GM18505 (cell line): ENCODE data around the gene KCTD21.

ENCODE experiments used
- ATAC-seq: cut with Tn5 transposase; IDR thresholded peaks from one replicate; pipeline ENCODE4 v1.9.1; 2021; ENCODE audit not compliant: unreplicated experiment
- POLR2A ChIP-seq: IDR thresholded peaks from 4 replicates; pipeline ENCODE4 v1.6.1; 2011; ENCODE audit warnings: borderline replicate concordance; ENCODE audit not compliant: insufficient read depth, insufficient read length; ENCODE audit errors: extremely low read depth

KCTD21 gene

DNA sequence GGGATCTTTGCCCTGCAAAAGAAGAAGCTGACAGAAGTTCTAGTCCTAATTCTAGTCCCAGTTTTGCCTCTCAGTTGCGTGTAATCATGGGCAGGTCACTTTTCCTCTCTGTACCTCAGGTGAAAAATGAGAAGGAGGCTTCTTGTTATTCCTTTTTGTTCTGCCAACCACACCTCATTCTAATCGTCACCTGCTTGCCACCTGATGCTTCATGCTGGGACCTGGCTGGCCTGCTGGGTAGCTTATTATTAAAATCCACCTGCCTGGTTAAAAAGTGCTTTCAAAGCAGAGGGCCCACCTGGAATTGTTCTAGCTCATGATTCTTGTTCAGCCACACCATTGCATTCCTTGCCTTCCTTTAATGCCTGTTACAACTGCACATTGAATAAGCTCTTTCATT is 40.6 kb downstream of the KCTD21 start:
- no peak for ATAC-seq
- no peak for TF ChIP-seq POLR2A

DNA sequence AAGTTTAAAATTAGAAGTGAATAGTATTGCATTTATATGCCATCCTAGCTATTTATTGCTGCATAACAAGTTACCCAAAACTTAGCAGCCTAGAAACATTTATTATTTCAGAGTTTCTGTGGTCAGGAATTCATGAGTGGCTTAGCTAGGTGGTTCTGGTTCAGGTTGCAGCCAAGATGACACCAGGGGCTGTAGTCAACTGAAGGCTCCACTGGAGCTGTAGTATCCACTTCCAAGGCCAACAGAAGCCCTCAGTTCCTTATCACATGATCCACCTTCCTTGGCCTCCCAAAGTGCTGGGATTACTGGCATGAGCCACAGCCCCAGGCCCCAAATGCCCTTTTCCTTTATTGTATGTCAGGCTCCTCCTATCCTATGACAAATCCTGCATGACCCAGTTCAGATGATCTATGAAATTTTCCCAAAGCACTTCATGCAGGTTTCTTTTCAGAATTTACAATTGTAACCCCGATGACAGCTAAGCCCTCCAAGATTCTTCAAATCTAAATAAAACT is 42.9 kb downstream of the KCTD21 start:
- no peak for TF ChIP-seq POLR2A

DNA sequence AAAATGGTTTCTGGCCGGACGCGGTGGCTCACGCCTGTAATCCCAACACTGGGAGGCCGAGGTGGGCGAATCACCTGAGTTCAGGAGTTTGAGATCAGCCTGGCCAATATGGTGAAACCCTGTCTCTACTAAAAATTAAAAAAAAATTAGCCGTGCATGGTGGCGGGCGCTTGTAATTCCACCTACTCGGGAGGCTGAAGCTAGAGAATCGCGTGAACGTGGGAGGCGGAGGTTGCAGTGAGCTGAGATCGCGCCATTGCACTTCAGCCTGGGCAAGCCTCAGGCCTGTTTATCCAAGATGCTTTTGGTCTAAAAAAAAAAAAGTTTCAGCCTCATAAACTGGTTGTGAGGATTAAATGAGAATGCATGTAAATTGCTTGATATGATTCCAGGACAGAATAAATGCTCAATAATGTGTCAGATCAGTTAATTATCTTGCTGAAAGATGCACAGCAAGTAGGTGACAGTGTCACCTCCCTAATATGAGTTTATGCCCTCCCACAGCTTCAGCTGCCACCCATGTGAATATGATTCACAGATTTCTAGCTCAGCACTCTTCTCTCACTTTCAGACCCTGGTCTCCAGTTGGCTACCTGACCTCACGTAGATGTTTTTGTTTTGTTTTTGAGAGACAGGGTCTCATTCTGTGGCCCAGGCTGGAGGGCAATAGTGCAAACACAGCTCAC is 47.9 kb downstream of the KCTD21 start:
- ATAC-seq = no peak
- no peak for TF ChIP-seq POLR2A

More for the DNA sequence above, 42.9 kb downstream of the KCTD21 start:
- ATAC-seq = no peak

DNA sequence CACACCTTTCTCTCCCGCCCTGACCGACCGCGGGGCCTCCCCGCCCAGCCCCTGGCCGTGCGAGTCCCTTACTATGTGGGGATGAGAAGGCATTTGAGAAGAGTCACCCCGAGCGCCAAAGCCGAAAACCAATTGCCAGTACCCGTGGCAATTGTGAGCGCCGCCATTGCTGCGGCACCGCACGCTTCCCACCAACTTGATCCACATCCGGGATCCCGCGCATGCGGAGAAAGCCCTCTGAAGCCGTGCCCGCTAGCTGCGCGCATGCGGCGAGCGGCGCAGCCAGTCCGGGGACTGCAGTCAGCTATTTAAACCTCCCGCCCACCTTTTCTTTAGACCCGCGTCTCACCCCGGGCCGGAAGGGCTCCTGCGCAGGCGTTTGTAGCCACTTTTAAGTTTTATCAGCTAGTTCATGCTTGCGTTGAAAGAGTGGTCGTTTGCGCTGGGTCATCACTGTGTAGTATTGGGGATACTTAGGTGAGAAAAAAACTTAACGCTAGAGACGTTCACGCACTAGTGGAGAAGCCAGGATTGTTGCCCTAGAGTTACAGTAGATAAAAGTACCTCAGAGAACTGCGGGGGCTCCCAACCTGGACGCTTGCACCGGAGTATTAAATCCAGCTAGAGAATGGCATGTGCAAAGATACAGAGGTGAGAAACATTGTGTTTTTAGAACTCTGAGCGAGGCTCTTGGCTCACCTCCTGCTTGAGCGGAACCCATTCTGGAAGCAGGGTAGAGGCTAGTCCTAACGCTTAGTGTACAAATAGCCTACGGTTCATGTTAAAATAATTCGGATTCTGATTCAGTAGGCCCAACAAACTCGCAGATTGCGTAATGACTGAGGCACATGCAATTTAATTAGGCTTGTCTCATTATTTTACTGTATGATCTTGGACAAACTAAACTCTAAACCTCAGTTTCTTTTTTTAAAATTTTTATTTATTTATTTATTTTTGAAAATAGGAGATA is 48.7 kb downstream of the KCTD21 start, which contains the start of gene ALG8:
Gene ALG8, minus strand, starts transcription at position 205 of the 970 bp plus-strand sequence. Its CDS starts 38 bp downstream, at position 167.
- TF ChIP-seq POLR2A = peak; percentile 94
- peak; percentile 92 for ATAC-seq

DNA sequence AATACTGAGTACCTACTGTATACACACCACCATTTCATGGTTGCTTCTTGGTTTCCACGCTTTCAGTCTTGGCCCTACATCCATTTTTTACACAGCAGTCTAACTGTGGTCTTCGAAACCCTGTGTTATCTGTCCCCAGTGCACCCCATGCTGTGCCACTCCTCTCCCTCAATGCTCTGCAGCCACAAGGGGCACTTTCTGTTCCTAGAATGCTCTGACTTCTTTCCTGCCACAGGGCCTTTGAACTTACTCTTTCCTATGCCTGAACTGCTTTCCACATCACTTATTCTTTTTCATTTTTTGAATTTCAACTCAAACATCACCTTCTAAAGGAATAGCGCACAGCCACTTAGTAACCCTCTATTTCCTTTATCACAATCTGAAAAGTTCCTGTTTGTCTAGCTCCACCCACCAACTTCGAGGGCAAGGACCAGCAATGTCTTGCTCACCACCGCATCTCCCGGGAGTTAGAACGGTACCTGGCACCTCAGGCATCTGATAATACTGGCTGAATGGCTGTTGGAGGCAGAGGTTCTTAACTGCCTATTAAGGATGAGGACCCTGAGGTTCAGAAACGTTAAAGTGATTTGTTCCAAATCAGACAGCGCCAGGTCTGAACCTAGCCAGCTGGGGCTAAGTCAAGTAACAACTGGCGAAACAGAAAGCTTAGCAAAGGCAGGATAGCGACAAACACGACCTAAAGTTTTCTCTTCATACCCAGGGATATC is 49.6 kb downstream of the KCTD21 start:
- no peak for TF ChIP-seq POLR2A
- ATAC-seq = peak; percentile 22

DNA sequence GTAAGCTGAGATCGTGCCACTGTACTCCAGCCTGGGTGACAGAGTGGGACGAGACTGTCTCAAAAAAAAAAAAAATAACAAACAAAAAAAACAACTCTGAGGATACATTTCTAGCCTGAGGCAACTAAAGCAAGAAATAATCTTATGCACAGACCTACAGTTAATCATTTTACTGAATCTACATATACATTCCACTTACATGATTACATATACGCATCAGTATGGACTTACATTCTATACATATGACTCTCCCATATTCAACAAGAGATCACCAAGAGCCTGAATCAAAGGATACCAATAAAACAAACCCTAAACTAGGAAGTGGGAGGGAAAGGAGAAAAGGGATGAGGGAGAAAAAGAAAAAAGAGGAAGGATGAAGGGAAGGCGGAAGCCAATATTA is 50.1 kb downstream of the KCTD21 start:
- no peak for TF ChIP-seq POLR2A
- ATAC-seq = no peak

DNA sequence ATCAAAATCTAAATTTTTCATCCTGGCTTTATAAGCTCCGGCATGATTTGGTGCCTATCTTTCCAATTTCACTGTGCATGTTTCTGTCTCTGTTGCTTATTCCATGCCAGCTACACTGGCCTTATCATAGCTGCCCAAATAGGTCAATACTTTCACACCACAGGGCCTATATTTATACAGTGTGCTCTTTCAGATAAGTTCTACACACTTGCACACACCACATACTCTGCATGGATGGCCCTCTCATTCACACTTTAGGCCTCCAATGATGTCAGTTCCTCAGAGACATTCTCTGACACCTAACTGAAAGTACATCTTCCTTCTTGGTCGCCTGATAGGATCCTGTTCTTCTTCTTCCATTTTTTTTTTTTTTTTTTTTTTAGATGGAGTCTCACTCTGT is 56.0 kb downstream of the KCTD21 start:
- no peak for ATAC-seq
- no peak for TF ChIP-seq POLR2A

DNA sequence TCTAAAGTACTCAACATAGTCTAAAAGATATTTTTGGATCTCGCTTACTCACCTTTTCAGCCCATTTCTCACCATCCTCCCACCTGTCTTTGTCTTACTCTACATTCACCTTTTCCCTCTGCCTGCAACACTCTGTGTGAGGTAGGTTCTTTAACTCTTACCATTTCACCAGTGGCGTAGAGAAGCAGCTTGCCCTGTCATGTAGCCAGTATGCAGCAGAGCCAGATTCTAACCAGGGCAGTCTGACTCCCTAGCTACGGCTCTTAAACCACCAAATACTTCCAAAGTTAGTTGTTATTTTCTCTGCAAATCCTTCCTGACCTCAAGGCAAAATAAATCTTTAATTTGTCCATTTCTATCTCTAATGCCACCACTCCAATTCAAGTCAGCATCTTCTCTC is 56.5 kb downstream of the KCTD21 start:
- TF ChIP-seq POLR2A = no peak
- ATAC-seq = no peak

DNA sequence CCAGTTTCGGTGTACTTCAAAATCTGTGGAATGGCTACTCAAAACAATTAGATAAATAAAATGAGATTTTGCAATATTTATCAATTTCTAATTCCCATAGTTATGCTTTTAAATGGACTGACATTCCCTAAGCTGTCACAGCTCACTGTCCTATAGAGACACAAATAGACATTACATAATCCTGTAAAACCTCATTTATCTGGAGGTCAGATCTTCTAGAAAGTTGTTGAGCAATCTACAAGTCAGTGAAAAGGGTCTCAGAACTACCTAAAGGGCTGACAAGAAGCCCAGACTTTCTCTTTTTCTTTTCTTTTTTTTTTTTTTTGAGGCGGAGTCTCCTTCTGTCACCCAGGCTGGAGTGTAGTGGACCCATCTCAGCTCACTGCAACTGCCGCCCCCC is 61.0 kb downstream of the KCTD21 start:
- no peak for ATAC-seq
- TF ChIP-seq POLR2A = no peak
